CD4-positive, alpha-beta memory T cell (primary cell): ENCODE results near the gene AGR2. TPM values are rescaled to one million over a fixed set of nuclear protein-coding genes. Genes with fewer than 3 reads are reported as not detected.

ENCODE experiments used
- CTCF ChIA-PET: fragments of 350-600 bp; sonication (Branson Sonifier 250); formaldehyde crosslinking; loops from one replicate; lab custom pipeline; 2021; ENCODE audit warnings: inconsistent platforms; ENCODE audit not compliant: partially characterized antibody; lab: Charles Lee
- POLR2A ChIA-PET: fragments of 350-600 bp; sonication (Branson Sonifier 250); formaldehyde crosslinking; loops from one replicate; lab custom pipeline; 2021; ENCODE audit not compliant: partially characterized antibody; lab: Charles Lee
- DNase-seq, 5 donors: peaks; one replicate each; pipeline versions ENCODE4 v3.0.0 to v3.0.0-alpha.2; 2020 to 2022; ENCODE audit warnings: mixed read lengths in 1 of 5
- H3K27ac ChIP-seq: one replicate; pipeline ENCODE4 v1.7.0; 2013; ENCODE audit warnings: low read depth, low read length
- H3K27me3 ChIP-seq: 2 replicates; pipeline ENCODE4 v1.7.0; 2013; ENCODE audit warnings: mild to moderate bottlenecking, low read length, moderate library complexity; ENCODE audit not compliant: insufficient read depth
- H3K36me3 ChIP-seq: 2 replicates; pipeline ENCODE4 v1.7.0; 2013; ENCODE audit warnings: mild to moderate bottlenecking, low read length, moderate library complexity; ENCODE audit not compliant: insufficient read depth
- H3K4me1 ChIP-seq: 2 replicates; pipeline ENCODE4 v1.7.0; 2013; ENCODE audit warnings: mild to moderate bottlenecking, low read length, moderate library complexity; ENCODE audit not compliant: insufficient read depth
- H3K4me3 ChIP-seq, 2 donors: one replicate each; pipeline ENCODE4 v1.7.0; 2013; ENCODE audit warnings: low read length in 2 of 2, mild to moderate bottlenecking in 1 of 2
- H3K9me3 ChIP-seq, 2 donors: one replicate each; pipeline ENCODE4 v1.7.0; 2013; ENCODE audit warnings: low read length in 2 of 2, control low read depth in 1 of 2; ENCODE audit not compliant: control insufficient read depth in 1 of 2
- H3K27ac Mint-ChIP-seq, 7 donors: one replicate each; pipeline ENCODE4 v1.8.0; 2020 to 2021; ENCODE audit warnings: mixed read lengths in 7 of 7, mild to moderate bottlenecking in 6 of 7, inconsistent platforms in 3 of 7, moderate library complexity in 3 of 7
- H3K27me3 Mint-ChIP-seq, 2 donors: one replicate each; pipeline ENCODE4 v1.8.0; 2020 to 2021; ENCODE audit warnings: mixed read lengths in 2 of 2
- H3K36me3 Mint-ChIP-seq, 2 donors: one replicate each; pipeline ENCODE4 v1.8.0; 2020 to 2021; ENCODE audit warnings: mixed read lengths in 2 of 2, inconsistent platforms in 1 of 2, mild to moderate bottlenecking in 1 of 2
- H3K4me1 Mint-ChIP-seq, 4 donors: one replicate each; pipeline ENCODE4 v1.8.0; 2020 to 2021; ENCODE audit warnings: mixed read lengths in 4 of 4, mild to moderate bottlenecking in 1 of 4
- H3K4me3 Mint-ChIP-seq, 8 donors: one replicate each; pipeline ENCODE4 v1.8.0; 2020 to 2021; ENCODE audit warnings: mixed read lengths in 8 of 8, mild to moderate bottlenecking in 7 of 8, moderate library complexity in 6 of 8, inconsistent platforms in 3 of 8
- H3K9me3 Mint-ChIP-seq, 8 donors: one replicate each; pipeline ENCODE4 v1.8.0; 2020 to 2021; ENCODE audit warnings: mixed read lengths in 8 of 8, mild to moderate bottlenecking in 5 of 8, inconsistent platforms in 3 of 8, moderate library complexity in 1 of 8
- intact Hi-C: fragments of 100-400 bp; cut with micrococcal nuclease; formaldehyde crosslinking; loops from one replicate; pipeline ENCODE4 v1.15.1; 2023
- polyA plus RNA-seq, 2 donors: library from polyadenylated mRNA; unstranded; fragments of 300-500 nt; fragmentation: Illumina TruSeq; gene quantifications; one replicate each; pipeline ENCODE4 v1.2.3, GENCODE V29; 2021
- total RNA-seq, 2 experiments: library from RNA; stranded (reverse); gene quantifications; one replicate each; pipeline ENCODE4 v1.2.3, GENCODE V29; 2021

The AGR2 gene
- total and polyA plus RNA-seq, 4 experiments from 2014 or later, result not detected

- intact Hi-C loops, result no loop called here
- no peak overlapping the region for H3K27ac Mint-ChIP-seq
- Histone ChIP-seq H3K9me3 (no peaks in the 10 kb centered on the region), H3K4me3 (no peak overlapping the region), H3K27ac (no peak overlapping the region), H3K4me1 (no peaks in the 10 kb centered on the region), H3K36me3 (no peaks in the 10 kb centered on the region), H3K27me3 (no peaks in the 10 kb centered on the region)
- POLR2A ChIA-PET, result no interaction called here
- no peaks in the 10 kb centered on the region for H3K4me1 Mint-ChIP-seq
- H3K36me3 Mint-ChIP-seq, result no peaks in the 10 kb centered on the region
- H3K9me3 Mint-ChIP-seq, result no peaks in the 10 kb centered on the region
- no peak for DNase-seq
- H3K4me3 Mint-ChIP-seq, result no peak overlapping the region
- H3K27me3 Mint-ChIP-seq, result peaks cover 2 to 7% of the 10 kb centered on the region in 2 donors
- CTCF ChIA-PET, result no interaction called here
These were observed 39.4 kb downstream of the AGR2 start for GRCh38 chr7:16765436-16765859.

- intact Hi-C loops, result no loop called here
- ChIA-PET CTCF (no interaction called here), POLR2A (no interaction called here)
- no peaks in the 10 kb centered on the region for H3K36me3 ChIP-seq
- H3K4me1 ChIP-seq, result no peaks in the 10 kb centered on the region
- Mint-ChIP-seq H3K4me3 (no peak overlapping the region), H3K27ac (no peak overlapping the region), H3K27me3 (peaks cover 2 to 7% of the 10 kb centered on the region in 2 donors), H3K4me1 (no peaks in the 10 kb centered on the region), H3K9me3 (no peaks in the 10 kb centered on the region), H3K36me3 (no peaks in the 10 kb centered on the region)
- DNase-seq, result no peak
- H3K27ac ChIP-seq, result no peak overlapping the region
- no peaks in the 10 kb centered on the region for H3K27me3 ChIP-seq
- no peak overlapping the region for H3K4me3 ChIP-seq
- H3K9me3 ChIP-seq, result no peaks in the 10 kb centered on the region
These were observed 39.9 kb downstream of the AGR2 start for GRCh38 chr7:16764942-16765341.

DNA sequence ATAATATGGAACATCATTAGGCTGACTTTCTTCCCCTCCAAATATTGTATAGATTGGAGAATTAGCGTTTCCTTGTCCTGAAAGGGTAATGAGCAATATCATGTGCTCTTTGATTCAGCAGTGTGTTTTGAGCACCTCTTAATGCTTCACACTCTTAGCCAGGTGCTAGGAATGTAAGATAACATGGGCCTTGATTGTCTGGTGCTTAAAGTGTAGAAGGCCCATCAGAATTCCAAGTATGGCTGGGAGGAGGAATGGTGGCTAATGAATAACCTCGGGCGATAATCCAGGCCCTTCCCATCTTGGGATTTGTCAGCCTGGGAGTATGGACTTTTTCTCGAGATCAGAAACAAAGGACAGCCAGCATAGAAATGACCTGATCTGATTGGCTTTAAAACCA, 42.6 kb downstream of the AGR2 start:
- Mint-ChIP-seq H3K9me3 (no peaks in the 10 kb centered on the region), H3K36me3 (no peaks in the 10 kb centered on the region), H3K27ac (no peak overlapping the region), H3K4me3 (no peak overlapping the region), H3K4me1 (no peaks in the 10 kb centered on the region), H3K27me3 (peaks cover 2 to 10% of the 10 kb centered on the region in 2 donors)
- H3K27me3 ChIP-seq, result no peaks in the 10 kb centered on the region
- no peak overlapping the region for H3K4me3 ChIP-seq
- no peaks in the 10 kb centered on the region for H3K36me3 ChIP-seq
- intact Hi-C loops, result no loop called here
- no peak overlapping the region for H3K27ac ChIP-seq
- H3K4me1 ChIP-seq, result no peaks in the 10 kb centered on the region
- ChIA-PET CTCF (no interaction called here), POLR2A (no interaction called here)
- no peak for DNase-seq
- no peaks in the 10 kb centered on the region for H3K9me3 ChIP-seq

- Mint-ChIP-seq H3K9me3 (peaks cover 0 to 3% (median 0%) of the 10 kb centered on the region in 8 donors), H3K27ac (no peak overlapping the region), H3K36me3 (no peaks in the 10 kb centered on the region), H3K27me3 (peaks cover 9 to 13% of the 10 kb centered on the region in 2 donors), H3K4me1 (peaks cover 0 to 3% (median 2%) of the 10 kb centered on the region in 4 donors), H3K4me3 (no peak overlapping the region)
- H3K9me3 ChIP-seq, result no peaks in the 10 kb centered on the region
- no peaks in the 10 kb centered on the region for H3K27me3 ChIP-seq
- no peak for DNase-seq
- CTCF ChIA-PET, result no interaction called here
- no peaks in the 10 kb centered on the region for H3K4me1 ChIP-seq
- no peak overlapping the region for H3K4me3 ChIP-seq
- H3K27ac ChIP-seq, result no peak overlapping the region
- intact Hi-C loops, result no loop called here
- H3K36me3 ChIP-seq, result no peaks in the 10 kb centered on the region
- POLR2A ChIA-PET, result no interaction called here
These were observed 45.0 kb downstream of the AGR2 start for GRCh38 chr7:16759840-16760239.

DNA sequence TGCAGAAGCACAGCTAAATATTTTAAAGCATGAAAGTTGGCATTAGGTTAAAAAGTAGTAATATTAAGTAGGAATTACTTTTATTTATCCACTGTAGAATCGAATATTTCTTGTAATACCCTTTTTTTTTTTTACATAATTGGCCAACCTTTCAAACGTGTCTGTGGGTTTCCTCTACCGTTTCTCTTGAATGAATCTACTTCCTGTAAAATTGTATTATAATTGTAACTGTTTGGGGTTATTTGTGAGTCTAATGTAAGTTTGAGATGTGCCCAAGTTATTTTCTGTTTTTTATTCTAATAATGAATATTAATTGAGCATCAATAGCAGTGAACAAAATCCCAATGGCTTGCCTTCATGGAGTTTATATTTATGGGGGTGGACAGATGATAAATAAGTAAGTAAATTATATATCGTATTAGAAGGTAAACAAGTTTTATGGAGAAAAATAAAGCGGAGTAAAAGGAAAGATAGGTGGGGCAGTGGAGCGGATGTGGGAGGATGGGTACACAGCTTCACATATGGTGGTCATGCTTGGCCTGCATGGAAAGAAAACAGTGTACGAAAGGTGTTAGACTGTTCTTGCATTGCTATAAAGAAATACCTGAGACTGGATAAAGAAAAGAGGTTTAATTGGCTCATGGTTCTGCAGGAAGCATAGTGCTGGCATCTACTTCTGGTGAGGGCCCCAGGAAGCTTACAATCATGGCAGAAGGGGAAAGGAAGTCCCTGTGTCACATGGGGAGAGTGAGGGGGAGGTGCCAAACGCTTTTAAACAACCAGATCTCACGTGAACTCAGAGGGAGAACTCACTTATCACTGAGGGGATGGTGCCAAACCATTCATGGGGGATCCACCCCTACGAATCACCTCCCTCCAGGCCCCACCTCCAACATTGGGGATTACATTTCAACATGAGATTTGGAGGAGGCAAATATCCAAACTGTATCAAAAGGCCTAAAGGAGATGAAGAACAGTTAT, 45.9 kb downstream of the AGR2 start:
- H3K27ac ChIP-seq, result no peak overlapping the region
- Mint-ChIP-seq H3K4me3 (no peak overlapping the region), H3K27ac (no peak overlapping the region), H3K4me1 (peaks cover 5 to 12% (median 9%) of the 10 kb centered on the region in 4 donors), H3K27me3 (peaks cover 17 to 21% of the 10 kb centered on the region in 2 donors), H3K9me3 (peaks cover 0 to 3% (median 0%) of the 10 kb centered on the region in 8 donors), H3K36me3 (no peaks in the 10 kb centered on the region)
- no peaks in the 10 kb centered on the region for H3K36me3 ChIP-seq
- peaks cover 3% of the 10 kb centered on the region for H3K4me1 ChIP-seq
- no peaks in the 10 kb centered on the region for H3K9me3 ChIP-seq
- CTCF ChIA-PET, result no interaction called here
- no peak overlapping the region for H3K4me3 ChIP-seq
- POLR2A ChIA-PET, result no interaction called here
- peaks cover 4% of the 10 kb centered on the region for H3K27me3 ChIP-seq
- intact Hi-C loops, result no loop called here
- no peak for DNase-seq

DNA sequence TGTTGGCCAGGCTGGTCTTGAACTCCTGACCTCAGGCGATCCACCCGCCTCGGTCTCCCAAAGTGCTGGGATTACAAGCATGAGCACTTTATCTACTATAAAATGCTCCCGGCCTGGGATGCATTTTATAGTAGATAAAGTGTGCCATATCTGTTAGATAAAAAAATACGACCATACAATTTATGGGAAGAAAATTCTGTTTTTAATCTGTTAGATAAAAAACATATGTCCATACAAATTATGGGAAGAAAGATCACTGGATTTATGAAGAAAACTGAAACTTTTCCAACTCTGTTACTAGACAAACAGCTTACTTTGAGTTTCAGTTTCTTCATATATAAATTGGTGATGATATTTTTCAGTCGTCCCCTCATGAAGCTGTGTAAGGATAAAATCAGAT, 46.8 kb downstream of the AGR2 start:
- DNase-seq, result no peak
- Histone ChIP-seq H3K9me3 (no peaks in the 10 kb centered on the region), H3K36me3 (no peaks in the 10 kb centered on the region), H3K27me3 (peaks cover 4% of the 10 kb centered on the region), H3K4me3 (no peak overlapping the region), H3K27ac (no peak overlapping the region), H3K4me1 (peaks cover 3% of the 10 kb centered on the region)
- no peak overlapping the region for H3K27ac Mint-ChIP-seq
- peaks cover 6 to 16% (median 12%) of the 10 kb centered on the region in 4 donors for H3K4me1 Mint-ChIP-seq
- intact Hi-C loops, result no loop called here
- H3K36me3 Mint-ChIP-seq, result no peaks in the 10 kb centered on the region
- no peak overlapping the region for H3K4me3 Mint-ChIP-seq
- H3K27me3 Mint-ChIP-seq, result peaks cover 17 to 22% of the 10 kb centered on the region in 2 donors
- ChIA-PET CTCF (no interaction called here), POLR2A (no interaction called here)
- peaks cover 0 to 3% (median 0%) of the 10 kb centered on the region in 8 donors for H3K9me3 Mint-ChIP-seq

- DNase-seq, result no peak
- CTCF ChIA-PET, result no interaction called here
- H3K36me3 Mint-ChIP-seq, result no peaks in the 10 kb centered on the region
These were observed 49.4 kb downstream of the AGR2 start for GRCh38 chr7:16755397-16755796.

More at GRCh38 chr7:16755397-16755796, 49.4 kb downstream of the AGR2 start:
- intact Hi-C loops, result no loop called here
- POLR2A ChIA-PET, result no interaction called here
- peak overlapping the region in 6 of 8 donors; percentile 36 to 89 (median 72) for H3K4me3 Mint-ChIP-seq
- H3K27me3 Mint-ChIP-seq, result peaks cover 19 to 21% of the 10 kb centered on the region in 2 donors
- H3K27ac Mint-ChIP-seq, result no peak overlapping the region
- Histone ChIP-seq H3K27ac (no peak overlapping the region), H3K36me3 (no peaks in the 10 kb centered on the region), H3K9me3 (no peaks in the 10 kb centered on the region), H3K4me1 (peaks cover 3% of the 10 kb centered on the region), H3K27me3 (peaks cover 4% of the 10 kb centered on the region), H3K4me3 (no peak overlapping the region)
- peaks cover 0 to 3% (median 0%) of the 10 kb centered on the region in 8 donors for H3K9me3 Mint-ChIP-seq
- peaks cover 6 to 16% (median 13%) of the 10 kb centered on the region in 4 donors for H3K4me1 Mint-ChIP-seq
